Esophagus muscularis mucosa (tissue), 4 donors: Measurements from ENCODE around the gene ZRANB1.

ENCODE experiments used
- CTCF ChIP-seq, 3 experiments: fragments of 200-600 bp in 2 of 3; fragments of 450-650 bp in 1 of 3; sonication (generic) in 2 of 3; IDR thresholded peaks; one replicate each; pipeline ENCODE4 v1.5.1; 2017 to 2019; ENCODE audit warnings: antibody characterized with exemption in 3 of 3, mild to moderate bottlenecking in 2 of 3, moderate library complexity in 1 of 3
- EP300 ChIP-seq: sonication (generic); formaldehyde crosslinking; IDR thresholded peaks from one replicate; pipeline ENCODE4 v1.6.1; 2017; ENCODE audit warnings: antibody characterized with exemption
- POLR2AphosphoS5 ChIP-seq, 2 donors: sonication (generic); formaldehyde crosslinking; IDR thresholded peaks; one replicate each; pipeline ENCODE4 v1.6.1; 2017; ENCODE audit warnings: antibody characterized with exemption in 2 of 2

- TF ChIP-seq CTCF (IDR thresholded peaks at IDR 0.05) (no peak), POLR2AphosphoS5 (IDR thresholded peaks at IDR 0.05) (no peak), EP300 (no peak)
Measured at GRCh38 chr10:124949543-124949942, 7.6 kb downstream of the ZRANB1 start.
